HG03354 (cell line): ENCODE data around the gene IMPG1.
"Not testable (repeated sequence)": the region's sequence is repeated elsewhere in the genome, so short reads cannot be mapped to it uniquely, and the experiment has no call there.

Experiments
- ATAC-seq: cut with Tn5 transposase; IDR thresholded peaks from one replicate; pipeline ENCODE4 v1.9.1; 2021; ENCODE audit warnings: mild to moderate bottlenecking; ENCODE audit not compliant: unreplicated experiment, poor library complexity, severe bottlenecking

The IMPG1 gene

DNA sequence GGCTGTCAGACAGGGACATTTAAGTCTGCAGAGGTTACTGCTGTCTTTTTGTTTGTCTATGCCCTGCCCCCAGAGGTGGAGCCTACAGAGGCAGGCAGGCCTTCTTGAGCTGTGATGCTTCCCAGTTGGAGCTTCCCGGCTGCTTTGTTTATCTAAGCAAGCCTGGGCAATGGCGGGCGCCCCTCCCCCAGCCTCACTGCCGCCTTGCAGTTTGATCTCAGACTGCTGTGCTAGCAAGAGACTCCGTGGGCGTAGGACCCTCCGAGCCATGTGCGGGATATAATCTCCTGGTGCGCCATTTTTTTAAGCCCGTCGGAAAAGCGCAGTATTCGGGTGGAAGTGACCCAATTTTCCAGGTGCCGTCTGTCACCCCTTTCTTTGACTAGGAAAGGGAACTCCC is 167.3 kb downstream of the IMPG1 start:
- not testable (repeated sequence) for ATAC-seq

DNA sequence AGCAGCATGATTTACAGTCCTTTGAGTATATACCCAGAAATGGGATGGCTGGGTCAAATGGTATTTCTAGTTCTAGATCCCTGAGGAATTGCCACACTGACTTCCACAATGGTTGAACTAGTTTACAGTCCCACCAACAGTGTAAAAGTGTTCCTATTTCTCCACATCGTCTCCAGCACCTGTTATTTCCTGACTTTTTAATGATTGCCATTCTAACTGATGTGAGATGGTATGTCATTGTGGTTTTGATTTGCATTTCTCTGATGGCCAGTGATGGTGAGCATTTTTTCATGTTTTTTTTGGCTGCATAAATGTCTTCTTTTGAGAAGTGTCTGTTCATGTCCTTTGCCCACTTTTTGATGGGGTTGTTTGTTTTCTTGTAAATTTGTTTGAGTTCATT is 172.2 kb downstream of the IMPG1 start:
- ATAC-seq: not testable (repeated sequence)

DNA sequence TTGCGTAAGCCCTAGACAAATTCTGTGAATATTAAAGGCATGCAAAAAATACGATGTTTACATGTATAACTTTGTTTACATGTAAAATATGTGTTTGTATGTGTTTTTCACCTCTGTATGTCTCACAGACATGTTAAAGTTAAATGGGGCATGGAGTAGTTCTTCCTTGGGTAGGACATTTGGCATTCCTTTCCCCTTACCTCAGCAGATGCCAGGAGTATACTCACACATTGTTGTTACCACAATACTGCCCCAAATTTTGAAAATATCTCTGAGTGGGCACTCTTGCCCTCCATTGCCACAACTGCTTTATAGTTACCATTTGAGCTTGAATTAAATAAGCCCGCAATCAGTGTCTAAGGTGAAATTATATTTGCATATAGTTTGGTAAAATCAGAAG is 175.9 kb downstream of the IMPG1 start:
- ATAC-seq: no peak

DNA sequence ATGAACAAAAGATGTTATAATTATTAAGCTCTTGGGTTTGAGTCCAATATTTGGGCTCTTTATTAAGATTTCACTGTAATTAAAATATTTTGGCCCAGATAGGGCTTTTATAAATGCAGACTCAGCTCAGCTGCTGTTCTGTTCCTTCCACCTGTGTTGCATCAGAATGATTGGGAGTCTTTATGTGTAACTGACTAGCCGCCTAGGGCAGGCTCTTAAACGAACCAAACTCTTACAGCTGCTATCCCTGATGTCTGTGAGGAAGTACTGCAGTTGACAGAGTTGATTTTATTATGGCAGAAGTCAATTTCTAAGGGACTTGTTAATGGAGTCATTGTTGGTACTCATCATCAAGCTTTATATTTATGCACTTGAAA is 178.7 kb downstream of the IMPG1 start:
- ATAC-seq: peak; percentile 3

DNA sequence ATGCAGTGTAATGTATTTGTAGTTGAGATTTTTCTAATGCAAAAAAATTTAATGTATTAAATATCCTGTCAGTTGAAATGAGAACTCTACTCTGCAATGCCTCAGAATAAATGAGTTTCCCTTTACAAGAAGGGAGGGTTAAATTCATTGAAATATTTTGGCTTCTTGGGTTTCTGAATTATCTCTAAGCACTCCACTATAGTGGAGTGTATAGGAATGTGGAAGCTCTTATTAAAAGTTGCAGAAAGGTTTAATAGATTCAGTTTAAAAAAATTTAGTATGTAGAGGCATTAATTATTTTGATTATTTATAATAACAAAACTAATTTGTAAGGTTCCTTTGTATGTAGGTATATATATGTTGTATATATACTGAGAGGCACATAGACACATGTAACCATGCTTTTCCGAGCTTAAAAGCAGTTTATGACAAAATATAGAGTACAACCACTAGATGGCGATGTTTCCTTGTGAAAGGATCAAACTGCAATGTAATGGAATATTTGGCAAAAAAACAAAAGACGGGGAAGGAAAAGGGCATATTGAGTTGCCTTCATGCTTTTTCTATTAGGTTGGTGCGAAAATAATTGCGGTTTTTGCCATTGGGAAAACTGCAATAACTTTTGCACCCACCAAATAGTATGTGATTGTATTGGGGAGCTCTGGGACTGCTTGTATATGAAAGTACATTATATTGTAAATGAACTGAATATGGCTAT is 179.2 kb downstream of the IMPG1 start:
- peak; percentile 87 for ATAC-seq

DNA sequence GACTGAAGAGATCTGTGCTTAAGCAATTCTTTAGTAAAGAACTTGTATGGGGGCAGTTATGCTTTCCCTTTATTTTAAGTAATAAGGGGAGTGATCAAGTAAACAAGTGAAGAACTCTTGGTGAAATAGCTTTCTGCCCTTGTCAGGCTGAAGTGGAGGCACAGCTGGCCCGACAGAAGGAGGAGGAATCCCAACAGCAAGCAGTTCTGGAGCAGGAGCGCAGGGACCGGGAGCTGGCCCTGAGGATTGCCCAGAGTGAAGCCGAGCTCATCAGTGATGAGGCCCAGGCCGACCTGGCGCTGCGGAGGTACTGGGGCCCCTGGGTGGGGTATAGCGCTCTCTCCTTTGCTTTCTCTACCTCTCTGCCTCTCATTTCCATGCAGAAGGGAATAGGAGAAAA is 180.1 kb downstream of the IMPG1 start:
- no peak for ATAC-seq

DNA sequence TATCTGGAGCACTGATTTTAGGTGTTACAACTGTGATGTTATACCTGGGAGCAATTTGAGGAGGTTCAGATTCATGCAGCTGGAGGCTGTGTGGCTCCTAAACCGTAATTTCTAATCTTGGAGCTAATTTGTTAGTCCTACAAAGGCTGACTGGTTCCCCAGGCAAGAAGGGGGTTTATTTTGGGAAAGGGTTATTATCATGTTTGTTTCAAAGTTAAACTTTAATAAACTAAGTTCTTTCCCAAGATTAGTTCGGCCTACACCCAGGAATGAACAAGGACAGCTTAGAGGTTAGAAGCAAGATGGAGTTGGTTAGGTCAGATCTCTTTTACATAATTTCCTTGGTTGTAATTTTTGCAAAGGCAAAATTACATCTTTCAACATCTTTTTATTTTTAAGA is 187.6 kb downstream of the IMPG1 start:
- ATAC-seq: no peak

DNA sequence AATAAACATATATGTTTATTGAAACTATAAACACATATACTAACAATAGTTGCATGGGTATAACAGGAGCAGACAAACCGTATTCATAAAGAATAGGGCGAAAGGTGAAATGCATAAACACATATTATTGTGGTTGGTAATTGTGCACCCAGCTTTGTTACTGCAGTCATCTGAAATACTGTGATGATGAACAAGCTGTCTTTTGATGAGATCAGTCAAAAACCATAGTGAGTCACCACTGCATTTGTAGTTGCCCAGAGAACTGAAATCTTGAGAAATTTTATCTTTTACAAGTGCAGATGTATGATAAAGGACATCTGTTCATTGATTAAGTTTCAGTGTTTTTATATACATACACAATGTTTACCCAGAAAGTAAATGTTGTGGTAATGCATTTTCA is 189.7 kb downstream of the IMPG1 start:
- ATAC-seq: no peak

DNA sequence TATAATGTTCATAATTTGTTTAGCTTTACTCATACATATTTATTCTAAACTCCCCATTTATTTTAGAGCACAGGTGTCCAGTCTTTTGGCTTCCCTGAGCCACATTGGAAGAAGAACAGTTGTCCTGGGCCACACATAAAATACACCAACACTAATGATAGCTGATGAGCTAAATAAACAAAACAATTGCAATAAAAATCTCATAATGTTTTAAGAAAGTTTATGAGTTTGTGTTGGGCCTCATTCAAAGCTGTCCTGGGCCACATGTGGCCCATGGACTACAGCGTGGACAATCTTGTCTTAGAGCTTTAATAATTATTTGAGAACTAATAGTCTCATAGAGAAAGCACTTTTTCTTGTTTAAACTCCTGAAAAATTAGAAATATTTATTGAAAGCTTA is 192.2 kb downstream of the IMPG1 start:
- no peak for ATAC-seq

DNA sequence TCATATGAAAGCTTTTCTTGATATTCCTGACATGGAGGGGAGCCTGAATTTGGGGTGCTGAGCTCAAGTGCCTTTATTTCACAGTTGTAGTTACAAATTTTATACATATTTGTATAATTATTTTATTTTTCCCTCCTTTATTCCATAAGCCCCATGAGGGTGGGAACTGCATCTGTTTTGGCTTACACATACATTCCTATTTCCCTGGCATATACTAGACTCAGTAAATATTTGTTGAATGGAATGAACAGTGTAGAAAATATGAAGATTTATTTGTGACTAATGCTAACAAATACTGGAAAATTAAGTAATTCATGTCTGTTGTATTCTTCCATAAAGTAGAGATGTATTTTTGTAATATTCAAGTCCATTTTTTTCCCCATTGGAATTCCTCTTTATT is 196.3 kb downstream of the IMPG1 start:
- ATAC-seq: no peak

DNA sequence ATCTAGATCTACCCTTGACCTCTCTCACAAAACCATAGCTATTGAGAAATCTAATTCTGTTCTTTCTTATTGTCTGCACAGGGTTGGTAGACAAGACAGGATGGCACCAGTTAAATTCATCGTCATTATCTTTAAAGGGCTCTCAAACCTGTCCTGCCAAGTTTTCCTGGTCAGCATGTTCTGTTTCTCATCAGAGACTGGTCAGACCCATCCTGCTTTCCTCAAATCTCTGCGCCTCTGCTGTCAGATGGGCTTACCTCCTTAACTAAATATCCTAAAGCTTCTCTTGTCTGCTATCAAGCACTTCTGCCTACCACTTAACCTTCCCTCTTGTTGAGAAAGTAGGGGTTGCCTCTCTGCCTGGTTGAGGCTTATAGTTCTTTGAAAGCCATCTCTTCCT is 198.2 kb downstream of the IMPG1 start:
- ATAC-seq: no peak
